ENCODE measurements around the gene HMGB4. TPM values are rescaled to one million over a fixed set of nuclear protein-coding genes. Genes with fewer than 3 reads are reported as not detected.
A peak's percentile ranks its signal among the peaks of the same experiment; 100 is the strongest.

The HMGB4 gene
- total RNA-seq, 6 donors from 2014 or later, result not detected

DNA sequence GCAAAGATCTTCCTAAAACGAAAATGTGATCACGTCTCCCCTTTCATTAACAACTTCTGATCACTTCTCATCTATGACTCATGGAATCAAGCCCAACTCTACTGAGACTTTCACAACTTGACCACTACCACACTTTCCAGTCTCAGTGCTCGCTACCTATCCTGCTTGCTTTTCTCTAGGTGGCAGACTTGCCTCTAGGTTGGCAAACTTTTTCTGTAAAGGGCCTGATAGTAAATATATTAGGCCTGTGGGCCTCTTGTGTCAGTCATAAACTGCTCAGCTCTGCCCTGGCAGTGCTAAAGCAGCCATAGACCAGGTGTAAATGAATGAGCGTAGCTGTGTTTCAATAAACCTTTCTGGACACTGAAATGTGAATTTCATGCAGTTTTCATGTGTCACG is 21.5 kb upstream of the HMGB4 start:
- 86 to 89% methylated on average over 5 of the region's 5 CpGs for WGBS, 2 donors
- H3K36me3 ChIP-seq, result no peaks in the 10 kb centered on the region
- ATAC-seq (ENCODE audit: low FRiP score in 2 of 2), result no peak

DNA sequence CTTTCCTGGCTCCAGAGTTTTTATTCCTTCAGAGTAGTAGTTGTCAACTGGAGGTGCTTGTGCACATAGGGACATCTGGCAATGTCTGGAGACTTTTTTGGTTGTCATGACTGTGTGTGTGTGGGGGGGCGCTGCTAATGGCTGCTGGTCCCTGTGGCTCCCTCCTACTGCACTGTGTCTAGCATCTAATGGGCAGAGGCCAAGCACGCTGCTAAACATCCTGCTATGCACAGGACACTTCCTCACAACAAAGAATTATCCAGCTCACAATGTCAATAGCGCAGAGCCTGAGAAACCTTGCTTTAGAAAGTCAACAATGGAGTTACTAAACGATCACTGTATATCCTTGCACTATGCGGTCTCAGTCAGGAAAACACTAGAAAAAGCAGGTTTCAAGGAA is 19.7 kb upstream of the HMGB4 start:
- 64 to 79% methylated on average over 5 of the region's 5 CpGs for WGBS, 2 donors
- no peak overlapping the region for H3K4me3 ChIP-seq
- ATAC-seq (ENCODE audit: low FRiP score in 2 of 2) (no peak), DNase-seq (no peak)
- H3K27me3 ChIP-seq, result no peaks in the 10 kb centered on the region
- H3K4me1 ChIP-seq, result peaks cover 0 to 4% (median 0%) of the 10 kb centered on the region in 4 donors
- no peaks in the 10 kb centered on the region for H3K36me3 ChIP-seq
- H3K27ac ChIP-seq, result no peak overlapping the region
- H3K9me3 ChIP-seq, result no peaks in the 10 kb centered on the region
- TF ChIP-seq, protein P1, sequence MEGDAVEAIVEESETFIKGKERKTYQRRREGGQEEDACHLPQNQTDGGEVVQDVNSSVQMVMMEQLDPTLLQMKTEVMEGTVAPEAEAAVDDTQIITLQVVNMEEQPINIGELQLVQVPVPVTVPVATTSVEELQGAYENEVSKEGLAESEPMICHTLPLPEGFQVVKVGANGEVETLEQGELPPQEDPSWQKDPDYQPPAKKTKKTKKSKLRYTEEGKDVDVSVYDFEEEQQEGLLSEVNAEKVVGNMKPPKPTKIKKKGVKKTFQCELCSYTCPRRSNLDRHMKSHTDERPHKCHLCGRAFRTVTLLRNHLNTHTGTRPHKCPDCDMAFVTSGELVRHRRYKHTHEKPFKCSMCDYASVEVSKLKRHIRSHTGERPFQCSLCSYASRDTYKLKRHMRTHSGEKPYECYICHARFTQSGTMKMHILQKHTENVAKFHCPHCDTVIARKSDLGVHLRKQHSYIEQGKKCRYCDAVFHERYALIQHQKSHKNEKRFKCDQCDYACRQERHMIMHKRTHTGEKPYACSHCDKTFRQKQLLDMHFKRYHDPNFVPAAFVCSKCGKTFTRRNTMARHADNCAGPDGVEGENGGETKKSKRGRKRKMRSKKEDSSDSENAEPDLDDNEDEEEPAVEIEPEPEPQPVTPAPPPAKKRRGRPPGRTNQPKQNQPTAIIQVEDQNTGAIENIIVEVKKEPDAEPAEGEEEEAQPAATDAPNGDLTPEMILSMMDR (IDR thresholded peaks at IDR 0.05), result no peak
- TF ChIP-seq POLR2AphosphoS5 (IDR thresholded peaks at IDR 0.05) (no peak), EP300 (IDR thresholded peaks at IDR 0.05) (no peak), POLR2A (IDR thresholded peaks at IDR 0.05) (no peak)

More for the DNA sequence above, 21.5 kb upstream of the HMGB4 start:
- Histone ChIP-seq H3K4me3 (no peak overlapping the region), H3K9me3 (no peaks in the 10 kb centered on the region), H3K27me3 (no peaks in the 10 kb centered on the region), H3K27ac (no peak overlapping the region), H3K4me1 (peaks cover 0 to 4% (median 0%) of the 10 kb centered on the region in 4 donors)
- TF ChIP-seq, protein P1 (IDR thresholded peaks at IDR 0.05), result no peak
- no peak for DNase-seq

- H3K9me3 ChIP-seq, result no peaks in the 10 kb centered on the region
- no peaks in the 10 kb centered on the region for H3K4me1 ChIP-seq
- TF ChIP-seq, protein P1 (IDR thresholded peaks at IDR 0.05), result no peak
- no peak for TF ChIP-seq POLR2A (IDR thresholded peaks at IDR 0.05)
- TF ChIP-seq EP300 (IDR thresholded peaks at IDR 0.05), result no peak
- no peak for TF ChIP-seq POLR2AphosphoS5 (IDR thresholded peaks at IDR 0.05)
- no peaks in the 10 kb centered on the region for H3K36me3 ChIP-seq
- no peaks in the 10 kb centered on the region for H3K27me3 ChIP-seq
- DNase-seq (peak in 1 of 2 donors; percentile 32), ATAC-seq (ENCODE audit: low FRiP score in 2 of 2) (no peak)
- H3K27ac ChIP-seq, result no peak overlapping the region
- WGBS, 2 donors, result 88% methylated on average over 7 to 8 of the region's 8 CpGs
- H3K4me3 ChIP-seq, result no peak overlapping the region
Measured at GRCh38 chr1:33846861-33847260, 17.0 kb upstream of the HMGB4 start.

- ATAC-seq (ENCODE audit: low FRiP score in 2 of 2), result no peak
- Histone ChIP-seq H3K36me3 (no peaks in the 10 kb centered on the region), H3K4me1 (no peaks in the 10 kb centered on the region), H3K27ac (no peak overlapping the region), H3K9me3 (no peaks in the 10 kb centered on the region), H3K4me3 (no peak overlapping the region), H3K27me3 (no peaks in the 10 kb centered on the region)
- WGBS, 2 donors, result 64 to 65% methylated on average over 4 of the region's 4 CpGs
- no peak for DNase-seq
- TF ChIP-seq EP300 (IDR thresholded peaks at IDR 0.05), result no peak
- no peak for TF ChIP-seq POLR2AphosphoS5 (IDR thresholded peaks at IDR 0.05)
Measured at GRCh38 chr1:33848205-33848937, 15.5 kb upstream of the HMGB4 start.

GRCh38 chr1:33849211-33849610 is 14.7 kb upstream of the HMGB4 start:
- Histone ChIP-seq H3K4me1 (no peaks in the 10 kb centered on the region), H3K4me3 (no peak overlapping the region), H3K9me3 (no peaks in the 10 kb centered on the region), H3K27ac (no peak overlapping the region), H3K27me3 (no peaks in the 10 kb centered on the region), H3K36me3 (no peaks in the 10 kb centered on the region)
- TF ChIP-seq POLR2A (IDR thresholded peaks at IDR 0.05) (no peak), EP300 (IDR thresholded peaks at IDR 0.05) (no peak), POLR2AphosphoS5 (IDR thresholded peaks at IDR 0.05) (no peak)
- TF ChIP-seq, protein P1 (IDR thresholded peaks at IDR 0.05), result no peak
- no peak for ATAC-seq (ENCODE audit: low FRiP score in 2 of 2)
- 87 to 92% methylated on average over 1 of the region's 1 CpG for WGBS, 2 donors
- DNase-seq, result no peak

Data from upper lobe of left lung (tissue), 6 donors.